ENCODE measurements around the gene TSC1. TPM values are rescaled to one million over a fixed set of nuclear protein-coding genes. Genes with fewer than 3 reads are reported as not detected.
A peak's percentile ranks its signal among the peaks of the same experiment; 100 is the strongest.

The TSC1 gene
- total and polyA plus RNA-seq, 2 experiments from 2014 or later: 23.7 to 48.0 TPM

DNA sequence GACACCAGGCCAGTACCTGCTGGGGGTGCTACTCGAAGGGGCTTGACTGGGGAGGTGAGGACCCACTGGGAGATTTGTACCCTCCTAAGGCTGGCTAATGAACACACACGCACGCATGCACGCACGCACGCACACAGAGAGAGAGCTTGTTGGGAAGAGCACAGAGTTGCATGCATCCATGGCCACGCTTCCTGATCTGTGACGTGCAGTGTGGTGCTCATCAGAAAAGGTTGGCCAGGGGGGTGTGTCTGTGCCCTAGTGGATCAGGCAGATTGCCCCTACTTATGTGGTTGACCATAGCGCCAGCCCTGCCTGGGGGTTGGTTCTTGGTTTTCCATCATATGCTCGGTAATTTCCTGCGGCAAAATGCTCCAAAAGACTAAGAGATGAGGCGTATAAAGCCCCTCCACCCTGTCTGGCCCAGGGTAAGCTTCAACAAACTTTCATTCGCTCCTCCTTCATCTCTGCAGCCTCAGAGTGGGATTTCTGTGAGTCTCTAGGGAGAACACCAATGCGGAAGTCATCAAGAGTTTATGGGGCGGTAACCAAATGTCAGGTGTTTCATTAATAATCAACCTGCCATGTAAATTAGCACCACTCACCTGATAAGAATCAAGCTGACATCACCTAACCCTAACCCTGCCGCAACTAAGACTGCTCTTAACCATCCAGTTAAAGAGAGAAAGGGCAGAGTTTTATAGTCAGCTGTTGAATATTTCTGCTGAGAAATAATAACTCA, 26.1 kb upstream of the TSC1 start:
- Mint-ChIP-seq H3K4me3 (no peak overlapping the region), H3K4me1 (peaks cover 6% of the 10 kb centered on the region; the same call in 1 of the 3 replicates), H3K9me3 (no peaks in the 10 kb centered on the region; the same call in 2 of the 3 replicates), H3K36me3 (ENCODE audit: low read depth) (no peaks in the 10 kb centered on the region), H3K27me3 (ENCODE audit: insufficient read depth, low read depth, poor library complexity) (peaks cover 20% of the 10 kb centered on the region), H3K27ac (no peak overlapping the region)
- no peak overlapping the region for H3K27ac ChIP-seq (ENCODE audit: low read depth)
- no peak overlapping the region for H3K4me3 ChIP-seq
- H3K4me2 ChIP-seq: no peak overlapping the region
- no peaks in the 10 kb centered on the region for H3K9me2 ChIP-seq (ENCODE audit: insufficient read depth)
- DNase-seq (ENCODE audit: low spot score) (no peak), ATAC-seq (no peak)
- no peaks in the 10 kb centered on the region for H4K20me1 ChIP-seq (replicated peaks; ENCODE audit: insufficient read depth)
- TF ChIP-seq STAT1 (IDR thresholded peaks at IDR 0.05; ENCODE audit: unreplicated experiment) (no peak), EZH2phosphoT487 (IDR thresholded peaks at IDR 0.05; ENCODE audit: unreplicated experiment) (no peak), EZH2 (IDR thresholded peaks at IDR 0.05; ENCODE audit: low read depth, unreplicated experiment) (no peak), ZNF114 (CRISPR knock-in tag; IDR thresholded peaks at IDR 0.05) (no peak), ZNF331 (CRISPR knock-in tag; IDR thresholded peaks at IDR 0.05; ENCODE audit: low read depth) (no peak), CREB1 (CRISPR knock-in tag; IDR thresholded peaks at IDR 0.05; ENCODE audit: low read depth) (no peak), POLR2AphosphoS5 (IDR thresholded peaks at IDR 0.05; ENCODE audit: low read depth) (no peak), JUNB (IDR thresholded peaks at IDR 0.05; ENCODE audit: unreplicated experiment) (no peak), NANOG (IDR thresholded peaks at IDR 0.05; ENCODE audit: borderline replicate concordance) (no peak)
- TF ChIP-seq, protein P1, sequence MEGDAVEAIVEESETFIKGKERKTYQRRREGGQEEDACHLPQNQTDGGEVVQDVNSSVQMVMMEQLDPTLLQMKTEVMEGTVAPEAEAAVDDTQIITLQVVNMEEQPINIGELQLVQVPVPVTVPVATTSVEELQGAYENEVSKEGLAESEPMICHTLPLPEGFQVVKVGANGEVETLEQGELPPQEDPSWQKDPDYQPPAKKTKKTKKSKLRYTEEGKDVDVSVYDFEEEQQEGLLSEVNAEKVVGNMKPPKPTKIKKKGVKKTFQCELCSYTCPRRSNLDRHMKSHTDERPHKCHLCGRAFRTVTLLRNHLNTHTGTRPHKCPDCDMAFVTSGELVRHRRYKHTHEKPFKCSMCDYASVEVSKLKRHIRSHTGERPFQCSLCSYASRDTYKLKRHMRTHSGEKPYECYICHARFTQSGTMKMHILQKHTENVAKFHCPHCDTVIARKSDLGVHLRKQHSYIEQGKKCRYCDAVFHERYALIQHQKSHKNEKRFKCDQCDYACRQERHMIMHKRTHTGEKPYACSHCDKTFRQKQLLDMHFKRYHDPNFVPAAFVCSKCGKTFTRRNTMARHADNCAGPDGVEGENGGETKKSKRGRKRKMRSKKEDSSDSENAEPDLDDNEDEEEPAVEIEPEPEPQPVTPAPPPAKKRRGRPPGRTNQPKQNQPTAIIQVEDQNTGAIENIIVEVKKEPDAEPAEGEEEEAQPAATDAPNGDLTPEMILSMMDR (conservative IDR thresholded peaks at IDR 0.05; ENCODE audit: low read depth in 2 of 2): no peak
- TF ChIP-seq, protein P2, sequence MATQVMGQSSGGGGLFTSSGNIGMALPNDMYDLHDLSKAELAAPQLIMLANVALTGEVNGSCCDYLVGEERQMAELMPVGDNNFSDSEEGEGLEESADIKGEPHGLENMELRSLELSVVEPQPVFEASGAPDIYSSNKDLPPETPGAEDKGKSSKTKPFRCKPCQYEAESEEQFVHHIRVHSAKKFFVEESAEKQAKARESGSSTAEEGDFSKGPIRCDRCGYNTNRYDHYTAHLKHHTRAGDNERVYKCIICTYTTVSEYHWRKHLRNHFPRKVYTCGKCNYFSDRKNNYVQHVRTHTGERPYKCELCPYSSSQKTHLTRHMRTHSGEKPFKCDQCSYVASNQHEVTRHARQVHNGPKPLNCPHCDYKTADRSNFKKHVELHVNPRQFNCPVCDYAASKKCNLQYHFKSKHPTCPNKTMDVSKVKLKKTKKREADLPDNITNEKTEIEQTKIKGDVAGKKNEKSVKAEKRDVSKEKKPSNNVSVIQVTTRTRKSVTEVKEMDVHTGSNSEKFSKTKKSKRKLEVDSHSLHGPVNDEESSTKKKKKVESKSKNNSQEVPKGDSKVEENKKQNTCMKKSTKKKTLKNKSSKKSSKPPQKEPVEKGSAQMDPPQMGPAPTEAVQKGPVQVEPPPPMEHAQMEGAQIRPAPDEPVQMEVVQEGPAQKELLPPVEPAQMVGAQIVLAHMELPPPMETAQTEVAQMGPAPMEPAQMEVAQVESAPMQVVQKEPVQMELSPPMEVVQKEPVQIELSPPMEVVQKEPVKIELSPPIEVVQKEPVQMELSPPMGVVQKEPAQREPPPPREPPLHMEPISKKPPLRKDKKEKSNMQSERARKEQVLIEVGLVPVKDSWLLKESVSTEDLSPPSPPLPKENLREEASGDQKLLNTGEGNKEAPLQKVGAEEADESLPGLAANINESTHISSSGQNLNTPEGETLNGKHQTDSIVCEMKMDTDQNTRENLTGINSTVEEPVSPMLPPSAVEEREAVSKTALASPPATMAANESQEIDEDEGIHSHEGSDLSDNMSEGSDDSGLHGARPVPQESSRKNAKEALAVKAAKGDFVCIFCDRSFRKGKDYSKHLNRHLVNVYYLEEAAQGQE (IDR thresholded peaks at IDR 0.05; ENCODE audit: unreplicated experiment): no peak
- TF ChIP-seq, protein P3, sequence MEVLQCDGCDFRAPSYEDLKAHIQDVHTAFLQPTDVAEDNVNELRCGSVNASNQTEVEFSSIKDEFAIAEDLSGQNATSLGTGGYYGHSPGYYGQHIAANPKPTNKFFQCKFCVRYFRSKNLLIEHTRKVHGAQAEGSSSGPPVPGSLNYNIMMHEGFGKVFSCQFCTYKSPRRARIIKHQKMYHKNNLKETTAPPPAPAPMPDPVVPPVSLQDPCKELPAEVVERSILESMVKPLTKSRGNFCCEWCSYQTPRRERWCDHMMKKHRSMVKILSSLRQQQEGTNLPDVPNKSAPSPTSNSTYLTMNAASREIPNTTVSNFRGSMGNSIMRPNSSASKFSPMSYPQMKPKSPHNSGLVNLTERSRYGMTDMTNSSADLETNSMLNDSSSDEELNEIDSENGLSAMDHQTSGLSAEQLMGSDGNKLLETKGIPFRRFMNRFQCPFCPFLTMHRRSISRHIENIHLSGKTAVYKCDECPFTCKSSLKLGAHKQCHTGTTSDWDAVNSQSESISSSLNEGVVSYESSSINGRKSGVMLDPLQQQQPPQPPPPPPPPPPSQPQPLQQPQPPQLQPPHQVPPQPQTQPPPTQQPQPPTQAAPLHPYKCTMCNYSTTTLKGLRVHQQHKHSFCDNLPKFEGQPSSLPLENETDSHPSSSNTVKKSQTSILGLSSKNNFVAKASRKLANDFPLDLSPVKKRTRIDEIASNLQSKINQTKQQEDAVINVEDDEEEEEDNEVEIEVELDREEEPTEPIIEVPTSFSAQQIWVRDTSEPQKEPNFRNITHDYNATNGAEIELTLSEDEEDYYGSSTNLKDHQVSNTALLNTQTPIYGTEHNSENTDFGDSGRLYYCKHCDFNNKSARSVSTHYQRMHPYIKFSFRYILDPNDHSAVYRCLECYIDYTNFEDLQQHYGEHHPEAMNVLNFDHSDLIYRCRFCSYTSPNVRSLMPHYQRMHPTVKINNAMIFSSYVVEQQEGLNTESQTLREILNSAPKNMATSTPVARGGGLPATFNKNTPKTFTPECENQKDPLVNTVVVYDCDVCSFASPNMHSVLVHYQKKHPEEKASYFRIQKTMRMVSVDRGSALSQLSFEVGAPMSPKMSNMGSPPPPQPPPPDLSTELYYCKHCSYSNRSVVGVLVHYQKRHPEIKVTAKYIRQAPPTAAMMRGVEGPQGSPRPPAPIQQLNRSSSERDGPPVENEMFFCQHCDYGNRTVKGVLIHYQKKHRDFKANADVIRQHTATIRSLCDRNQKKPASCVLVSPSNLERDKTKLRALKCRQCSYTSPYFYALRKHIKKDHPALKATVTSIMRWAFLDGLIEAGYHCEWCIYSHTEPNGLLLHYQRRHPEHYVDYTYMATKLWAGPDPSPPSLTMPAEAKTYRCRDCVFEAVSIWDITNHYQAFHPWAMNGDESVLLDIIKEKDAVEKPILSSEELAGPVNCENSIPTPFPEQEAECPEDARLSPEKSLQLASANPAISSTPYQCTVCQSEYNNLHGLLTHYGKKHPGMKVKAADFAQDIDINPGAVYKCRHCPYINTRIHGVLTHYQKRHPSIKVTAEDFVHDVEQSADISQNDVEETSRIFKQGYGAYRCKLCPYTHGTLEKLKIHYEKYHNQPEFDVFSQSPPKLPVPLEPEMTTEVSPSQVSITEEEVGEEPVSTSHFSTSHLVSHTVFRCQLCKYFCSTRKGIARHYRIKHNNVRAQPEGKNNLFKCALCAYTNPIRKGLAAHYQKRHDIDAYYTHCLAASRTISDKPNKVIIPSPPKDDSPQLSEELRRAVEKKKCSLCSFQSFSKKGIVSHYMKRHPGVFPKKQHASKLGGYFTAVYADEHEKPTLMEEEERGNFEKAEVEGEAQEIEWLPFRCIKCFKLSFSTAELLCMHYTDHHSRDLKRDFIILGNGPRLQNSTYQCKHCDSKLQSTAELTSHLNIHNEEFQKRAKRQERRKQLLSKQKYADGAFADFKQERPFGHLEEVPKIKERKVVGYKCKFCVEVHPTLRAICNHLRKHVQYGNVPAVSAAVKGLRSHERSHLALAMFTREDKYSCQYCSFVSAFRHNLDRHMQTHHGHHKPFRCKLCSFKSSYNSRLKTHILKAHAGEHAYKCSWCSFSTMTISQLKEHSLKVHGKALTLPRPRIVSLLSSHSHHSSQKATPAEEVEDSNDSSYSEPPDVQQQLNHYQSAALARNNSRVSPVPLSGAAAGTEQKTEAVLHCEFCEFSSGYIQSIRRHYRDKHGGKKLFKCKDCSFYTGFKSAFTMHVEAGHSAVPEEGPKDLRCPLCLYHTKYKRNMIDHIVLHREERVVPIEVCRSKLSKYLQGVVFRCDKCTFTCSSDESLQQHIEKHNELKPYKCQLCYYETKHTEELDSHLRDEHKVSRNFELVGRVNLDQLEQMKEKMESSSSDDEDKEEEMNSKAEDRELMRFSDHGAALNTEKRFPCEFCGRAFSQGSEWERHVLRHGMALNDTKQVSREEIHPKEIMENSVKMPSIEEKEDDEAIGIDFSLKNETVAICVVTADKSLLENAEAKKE (CRISPR knock-in tag; IDR thresholded peaks at IDR 0.05): no peak
- TF ChIP-seq, protein P4, sequence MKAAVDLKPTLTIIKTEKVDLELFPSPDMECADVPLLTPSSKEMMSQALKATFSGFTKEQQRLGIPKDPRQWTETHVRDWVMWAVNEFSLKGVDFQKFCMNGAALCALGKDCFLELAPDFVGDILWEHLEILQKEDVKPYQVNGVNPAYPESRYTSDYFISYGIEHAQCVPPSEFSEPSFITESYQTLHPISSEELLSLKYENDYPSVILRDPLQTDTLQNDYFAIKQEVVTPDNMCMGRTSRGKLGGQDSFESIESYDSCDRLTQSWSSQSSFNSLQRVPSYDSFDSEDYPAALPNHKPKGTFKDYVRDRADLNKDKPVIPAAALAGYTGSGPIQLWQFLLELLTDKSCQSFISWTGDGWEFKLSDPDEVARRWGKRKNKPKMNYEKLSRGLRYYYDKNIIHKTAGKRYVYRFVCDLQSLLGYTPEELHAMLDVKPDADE (IDR thresholded peaks at IDR 0.05): no peak
- H3F3A ChIP-seq (replicated peaks; ENCODE audit: low read depth): no peaks in the 10 kb centered on the region
- no peaks in the 10 kb centered on the region for H3K4me1 ChIP-seq (ENCODE audit: insufficient read depth)
- no peaks in the 10 kb centered on the region for H3K36me3 ChIP-seq (ENCODE audit: insufficient read depth)
- H3K27me3 ChIP-seq (ENCODE audit: insufficient read depth): 0 out of 2 replicates have a peak, but pooled peaks cover 6% of the 10 kb centered on the region
- H3K79me2 ChIP-seq (replicated peaks; ENCODE audit: insufficient read depth): no peaks in the 10 kb centered on the region
- H2AFZ ChIP-seq: 0 out of 2 replicates have a peak overlapping the region, but pooled peaks have one; percentile 28

All from GM23338 (cell line).